ENCODE measurements around the gene KCTD17. TPM values are rescaled to one million over a fixed set of nuclear protein-coding genes. Genes with fewer than 3 reads are reported as not detected.

Gene KCTD17
- total and polyA plus RNA-seq, 2 experiments from 2014 or later: 38.4 to 49.5 TPM

Other genes starting within 250 kb of the KCTD17 start
- not detected in 2 replicates for gene PVALB, start 234.7 kb upstream of the KCTD17 start, total RNA-seq
- not detected in 2 replicates for gene PVALB, start 234.7 kb upstream of the KCTD17 start, polyA plus RNA-seq
- gene NCF4, start 190.7 kb upstream of the KCTD17 start, total RNA-seq: not detected in 2 replicates
- gene NCF4, start 190.7 kb upstream of the KCTD17 start, polyA plus RNA-seq: not detected in 2 replicates
- 0.60 TPM in 1 of 2 replicates, not detected in the other for gene CSF2RB, start 138.1 kb upstream of the KCTD17 start, total RNA-seq
- not detected in 2 replicates for gene CSF2RB, start 138.1 kb upstream of the KCTD17 start, polyA plus RNA-seq
- gene TST, start 32.3 kb upstream of the KCTD17 start, total RNA-seq: 63.8 and 78.0 TPM in 2 replicates
- gene TST, start 32.3 kb upstream of the KCTD17 start, polyA plus RNA-seq: 34.8 and 36.2 TPM in 2 replicates
- gene MPST, start 32.0 kb upstream of the KCTD17 start, total RNA-seq: 152 and 155 TPM in 2 replicates
- gene MPST, start 32.0 kb upstream of the KCTD17 start, polyA plus RNA-seq: 86.0 and 135 TPM in 2 replicates
- not detected in 2 replicates for gene TMPRSS6, start 58.0 kb downstream of the KCTD17 start, total RNA-seq
- 0.11 and 0.26 TPM in 2 replicates for gene TMPRSS6, start 58.0 kb downstream of the KCTD17 start, polyA plus RNA-seq
- gene IL2RB, start 98.2 kb downstream of the KCTD17 start, total RNA-seq: 0.18 TPM in 1 of 2 replicates, not detected in the other
- 0.50 TPM in 1 of 2 replicates, not detected in the other for gene IL2RB, start 98.2 kb downstream of the KCTD17 start, polyA plus RNA-seq
- gene C1QTNF6, start 136.5 kb downstream of the KCTD17 start, total RNA-seq: 9.8 and 16.4 TPM in 2 replicates
- 6.4 and 10.4 TPM in 2 replicates for gene C1QTNF6, start 136.5 kb downstream of the KCTD17 start, polyA plus RNA-seq
- gene SSTR3, start 160.7 kb downstream of the KCTD17 start, total RNA-seq: 0.06 and 0.21 TPM in 2 replicates
- not detected in 2 replicates for gene SSTR3, start 160.7 kb downstream of the KCTD17 start, polyA plus RNA-seq
- 1.8 and 2.0 TPM in 2 replicates for gene RAC2, start 192.5 kb downstream of the KCTD17 start, total RNA-seq
- gene RAC2, start 192.5 kb downstream of the KCTD17 start, polyA plus RNA-seq: 0.98 and 1.7 TPM in 2 replicates
- not detected in 2 replicates for gene CYTH4, start 230.8 kb downstream of the KCTD17 start, total RNA-seq
- not detected in 2 replicates for gene CYTH4, start 230.8 kb downstream of the KCTD17 start, polyA plus RNA-seq

Measured in cardiac muscle cell (in vitro differentiated cells and primary cell).